Left cardiac atrium (tissue), 4 donors: ENCODE measurements around the gene SMTNL1. TPM values are rescaled to one million over a fixed set of nuclear protein-coding genes. Genes with fewer than 3 reads are reported as not detected.
"Not testable (repeated sequence)": the region's sequence is repeated elsewhere in the genome, so short reads cannot be mapped to it uniquely, and the experiment has no call there.

Experiments
- ATAC-seq, 2 donors: fragments of 200-7000 bp; cut with Tn5 transposase; one replicate each; pipeline ENCODE4 v1.9.1; 2020; ENCODE audit warnings: mild to moderate bottlenecking in 2 of 2, moderate library complexity in 2 of 2
- DNase-seq: peaks from one replicate; pipeline ENCODE4 v3.0.0-alpha.2; 2020
- intact Hi-C, 2 donors: fragments of 100-400 bp; cut with DNase I; formaldehyde crosslinking; loops; one replicate each; pipeline versions ENCODE4 v1.14.1 to v1.15.1; 2022 to 2023
- total RNA-seq, 2 donors: library from RNA; stranded (reverse); fragmentation: NEBNext Ultra II Directional; extraction: Animal tissue kit (Norgen Biotek cat#: 25700); gene quantifications; one replicate each; pipeline ENCODE4 v1.2.1, GENCODE V29; 2021
- donor health status: DM: no; HTN: yes; CAD: no.
- donor health status: DM: no; HTN: yes; CAD: no; lungs with severe emphysema.
- donor health status: DM: yes; HTN: yes; CAD: no.
- donor health status: Dilated cardiomyopathy.

SMTNL1 gene
- total RNA-seq, 2 donors from 2014 or later, result not detected

- no peak for ATAC-seq
- intact Hi-C loops, result no loop called here
- DNase-seq, result no peak
These were observed 30.9 kb upstream of the SMTNL1 start for GRCh38 chr11:57506522-57506921.

DNA sequence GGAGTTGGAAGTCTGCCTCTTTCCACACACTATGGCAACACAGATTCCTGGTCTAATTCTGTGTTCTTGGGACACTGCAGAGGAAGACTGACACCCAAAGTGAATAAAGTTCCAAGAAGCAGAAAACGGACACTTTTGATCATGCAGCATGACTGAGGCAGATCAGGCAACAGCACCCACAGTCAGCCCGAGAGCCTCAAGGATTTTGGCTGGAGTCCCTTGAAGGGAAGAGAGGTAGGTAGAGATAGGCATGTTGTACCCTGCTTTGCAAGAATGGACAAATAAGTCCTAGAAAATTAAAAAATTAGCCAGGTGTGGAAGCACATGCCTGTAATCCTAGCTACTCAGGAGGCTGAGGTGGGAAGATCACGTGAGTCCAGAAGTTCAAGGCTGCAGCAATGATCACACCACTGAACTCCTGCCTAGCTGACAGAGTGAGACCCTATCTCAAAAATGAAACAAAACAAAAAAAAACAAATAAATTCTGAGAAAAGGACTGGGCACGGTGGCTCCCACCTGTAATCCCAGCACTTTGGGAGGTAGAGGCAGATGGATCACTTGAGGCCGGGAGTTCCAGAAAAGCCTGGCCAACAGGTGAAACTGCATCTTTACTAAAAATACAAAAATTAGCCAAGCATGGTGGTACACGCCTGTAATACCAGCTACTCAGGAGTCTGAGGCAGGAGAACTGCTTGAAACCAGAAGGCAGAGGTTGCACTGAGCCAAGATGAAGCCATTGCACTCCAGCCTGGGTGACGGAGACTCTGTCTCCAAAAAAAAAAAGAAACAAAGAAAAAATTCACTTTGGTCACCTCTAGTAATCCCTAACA lies 28.8 kb upstream of the SMTNL1 start:
- no peak for ATAC-seq
- intact Hi-C loops, result no loop called here

GRCh38 chr11:57511741-57512430 lies 25.5 kb upstream of the SMTNL1 start:
- intact Hi-C loops, result no loop called here
- DNase-seq, result no peak
- no peak for ATAC-seq

More for the DNA sequence above, 28.8 kb upstream of the SMTNL1 start:
- no peak for DNase-seq

GRCh38 chr11:57512646-57513451 lies 24.5 kb upstream of the SMTNL1 start:
- DNase-seq (no peak), ATAC-seq (no peak)
- intact Hi-C loops, result no loop called here

DNA sequence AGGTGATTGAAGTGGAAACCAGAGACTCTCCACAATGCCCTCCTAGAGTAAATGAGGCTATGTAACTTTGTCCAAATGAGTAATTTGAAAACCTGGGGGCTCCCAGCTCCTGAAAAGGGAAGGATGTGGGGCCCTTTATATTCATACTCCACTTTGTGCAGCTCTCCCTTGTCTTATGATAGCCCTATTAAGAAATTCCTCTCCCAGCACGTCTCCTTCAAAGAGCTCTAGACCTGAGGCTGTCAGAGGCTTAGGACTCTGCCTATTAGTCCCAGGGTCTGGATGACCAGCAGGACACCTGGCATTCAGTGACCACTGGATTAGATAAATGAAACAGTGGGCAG lies 24.0 kb upstream of the SMTNL1 start:
- no peak for ATAC-seq
- intact Hi-C loops, result no loop called here
- no peak for DNase-seq

- peak; percentile 57 for DNase-seq
- intact Hi-C loops, result no loop called here
- peak; percentile 63 to 68 for ATAC-seq
These were observed 23.4 kb upstream of the SMTNL1 start for GRCh38 chr11:57513911-57514537.

DNA sequence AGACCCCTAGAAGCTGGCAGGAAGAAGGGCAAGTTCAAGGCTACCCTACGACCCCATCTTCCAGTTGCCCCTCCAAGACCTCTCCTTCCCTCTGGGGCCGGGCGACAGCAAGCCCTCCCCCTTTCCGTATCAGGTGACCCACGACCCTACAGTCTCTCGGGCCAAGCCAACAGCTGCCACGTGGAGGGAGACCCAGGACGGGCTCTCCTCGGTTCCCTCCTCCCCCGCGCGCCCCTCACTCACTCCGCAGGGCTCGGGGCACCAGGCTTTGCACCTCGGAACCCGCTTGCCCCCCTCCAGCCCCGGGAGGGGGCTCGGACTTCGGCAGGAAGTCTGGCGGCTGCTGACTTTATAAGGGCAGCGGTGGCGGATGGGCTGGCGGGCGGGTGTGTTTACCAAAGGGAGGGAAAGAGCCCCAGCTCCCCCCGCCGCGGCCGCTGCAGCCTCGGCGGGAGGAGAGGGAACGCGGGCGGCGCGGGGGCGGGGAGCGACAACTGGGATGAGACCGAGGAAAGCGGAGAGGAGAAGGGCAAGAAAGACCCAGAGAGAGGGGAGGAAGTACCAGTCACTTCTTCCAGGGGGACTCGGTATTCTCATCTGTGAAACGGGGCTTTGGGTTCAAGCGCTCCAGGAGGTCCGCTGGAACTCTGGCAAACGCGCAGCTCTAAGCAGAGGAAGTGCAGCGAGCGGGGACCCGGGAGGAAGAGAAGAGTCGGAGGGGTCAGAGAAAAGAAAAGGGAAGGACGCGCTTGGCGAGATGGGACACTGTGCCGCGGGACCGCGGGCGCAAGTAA lies 22.7 kb upstream of the SMTNL1 start:
- peak; percentile 75 for DNase-seq
- peak; percentile 75 to 80 for ATAC-seq
- intact Hi-C loops, result no loop called here

- intact Hi-C loops, result no loop called here
- ATAC-seq (peak; percentile 81 to 83), DNase-seq (peak; percentile 74)
These were observed 21.9 kb upstream of the SMTNL1 start, which contains the start of gene SLC43A1 for GRCh38 chr11:57515332-57516060. Gene SLC43A1 (minus strand): TSS chr11:57515702. CDS start chr11:57514111, 1,591 bp downstream.

- ATAC-seq, result no peak
- intact Hi-C loops, result no loop called here
- DNase-seq, result no peak
These were observed 21.3 kb upstream of the SMTNL1 start for GRCh38 chr11:57516061-57516443.

DNA sequence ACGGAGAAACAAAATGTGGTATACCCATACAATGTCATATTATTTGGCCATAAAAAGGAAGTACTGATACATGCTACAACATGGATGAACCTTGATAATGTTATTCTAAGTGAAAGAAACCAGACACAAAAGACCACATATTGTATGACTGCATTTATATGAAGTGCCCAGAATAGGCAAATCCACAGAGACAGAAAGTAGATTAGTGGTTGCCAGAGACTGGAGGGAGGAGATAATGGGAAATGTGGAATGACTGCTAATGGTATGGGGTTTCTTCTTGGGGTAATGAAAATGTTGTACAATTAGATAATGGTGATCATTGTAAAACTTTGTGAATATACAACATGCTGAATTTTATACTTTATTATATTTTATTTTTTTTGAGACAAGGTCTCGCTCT lies 16.3 kb upstream of the SMTNL1 start:
- ATAC-seq (no peak), DNase-seq (no peak)
- intact Hi-C loops, result loop anchor here in 1 of 2 donors (5.0 to 10.0 kb wide), 2 partner anchors 59 to 176 kb away; partner anchors contain the start of gene RTN4RL2

GRCh38 chr11:57523419-57523818 lies 14.0 kb upstream of the SMTNL1 start:
- intact Hi-C loops, result loop anchor here in 1 of 2 donors (5.0 to 10.0 kb wide), 2 partner anchors 61 to 179 kb away; partner anchors contain the start of gene RTN4RL2
- ATAC-seq (no peak), DNase-seq (no peak)

- peak; percentile 10 to 18 for ATAC-seq
- DNase-seq, result peak; percentile 75
- intact Hi-C loops, result loop anchor here (1.0 to 10.0 kb wide), 3 partner anchors 34 to 182 kb away; no protein-coding TSS in a partner anchor
These were observed 10.3 kb upstream of the SMTNL1 start for GRCh38 chr11:57527056-57527631.

DNA sequence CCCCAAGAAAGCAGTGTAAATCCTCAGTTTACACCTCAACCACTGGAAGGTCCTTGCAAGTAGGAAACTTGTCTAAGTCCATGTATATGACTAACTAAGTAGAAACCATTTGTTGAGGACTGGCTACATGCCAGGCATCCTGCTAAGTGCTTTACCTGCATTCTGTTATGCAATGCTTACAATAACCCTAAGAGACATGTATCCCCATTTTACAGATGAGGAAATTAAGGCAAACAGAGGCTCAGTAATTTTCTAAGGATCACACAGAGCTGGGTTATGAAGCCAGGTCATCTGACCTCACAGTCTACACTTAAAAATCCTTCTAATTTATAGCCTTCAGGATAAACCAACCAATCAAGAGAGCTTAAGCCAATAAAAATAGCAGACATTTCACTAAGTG lies 8.4 kb upstream of the SMTNL1 start:
- intact Hi-C loops, result loop anchor here in 1 of 2 donors (10.0 kb wide), 1 partner anchor 184 kb away; no protein-coding TSS in a partner anchor

DNA sequence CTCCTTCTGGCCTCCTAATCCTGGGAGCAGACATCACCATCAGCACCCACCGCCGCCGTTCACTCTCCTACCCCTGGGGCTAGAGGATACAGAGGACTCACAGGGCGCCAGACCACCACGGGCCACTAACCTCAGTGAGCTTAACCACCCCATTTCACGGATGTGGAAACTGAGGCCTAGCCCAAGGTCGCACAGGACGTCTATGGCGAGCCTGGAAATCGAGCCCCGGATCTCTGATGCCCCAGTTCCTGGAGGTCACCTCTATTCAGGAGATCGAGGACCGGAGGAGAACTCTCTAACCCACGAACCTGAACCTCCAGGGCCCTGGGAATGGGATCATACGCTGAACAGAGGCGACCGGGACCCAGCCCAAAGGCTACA lies 7.2 kb upstream of the SMTNL1 start:
- peak; percentile 8 to 24 for ATAC-seq
- peak; percentile 36 for DNase-seq
- intact Hi-C loops, result no loop called here

More for the DNA sequence above, 8.4 kb upstream of the SMTNL1 start:
- DNase-seq (no peak), ATAC-seq (no peak)

GRCh38 chr11:57530596-57531507 lies 6.5 kb upstream of the SMTNL1 start, which contains the start of gene TIMM10:
Gene TIMM10 (minus strand): TSS chr11:57530754. CDS start chr11:57530189, 565 bp downstream.
- peak; percentile 96 for DNase-seq
- ATAC-seq, result peak; percentile 98
- intact Hi-C loops, result no loop called here

GRCh38 chr11:57534449-57534848 lies 2.9 kb upstream of the SMTNL1 start:
- DNase-seq, ATAC-seq, intact Hi-C loops: not testable (repeated sequence)
